Upper lobe of left lung (tissue), 6 donors: Measurements from ENCODE around the gene TMEM54. TPM values are rescaled to one million over a fixed set of nuclear protein-coding genes. Genes with fewer than 3 reads are reported as not detected.

Source experiments
- ATAC-seq, 2 donors: fragments of 200-7000 bp; cut with Tn5 transposase; one replicate each; pipeline ENCODE4 v1.9.1; 2022; ENCODE audit warnings: mild to moderate bottlenecking in 2 of 2, moderate library complexity in 2 of 2; ENCODE audit not compliant: low FRiP score in 2 of 2
- DNase-seq, 2 donors: peaks; one replicate each; pipeline ENCODE4 v3.0.0-alpha.2; 2019 to 2020
- H3K27ac ChIP-seq, 4 donors: fragments of 200-600 bp; sonication (generic); one replicate each; pipeline ENCODE4 v1.5.1; 2016 to 2019
- H3K27me3 ChIP-seq, 4 donors: fragments of 200-600 bp; sonication (generic); one replicate each; pipeline ENCODE4 v1.5.1; 2017 to 2019
- H3K36me3 ChIP-seq, 4 donors: fragments of 200-600 bp; sonication (generic); one replicate each; pipeline ENCODE4 v1.5.1; 2016 to 2019
- H3K4me1 ChIP-seq, 4 donors: fragments of 200-600 bp; sonication (generic); one replicate each; pipeline ENCODE4 v1.5.1; 2018 to 2019
- H3K4me3 ChIP-seq, 4 donors: fragments of 200-600 bp; sonication (generic); one replicate each; pipeline ENCODE4 v1.5.1; 2017 to 2019; ENCODE audit warnings: mild to moderate bottlenecking in 2 of 4, moderate library complexity in 1 of 4
- H3K9me3 ChIP-seq, 4 donors: fragments of 200-600 bp; sonication (generic); one replicate each; pipeline ENCODE4 v1.5.1; 2018 to 2019
- CTCF ChIP-seq, 6 experiments: fragments of 450-650 bp in 4 of 6; fragments of 200-600 bp in 2 of 6; sonication (generic) in 2 of 6; IDR thresholded peaks; one replicate each; pipeline ENCODE4 v1.5.1; 2016 to 2019; ENCODE audit warnings: antibody characterized with exemption in 6 of 6
- EP300 ChIP-seq, 4 donors: sonication (generic); formaldehyde crosslinking; IDR thresholded peaks; one replicate each; pipeline ENCODE4 v1.5.1; 2017; ENCODE audit warnings: antibody characterized with exemption in 4 of 4, control low read depth in 2 of 4
- POLR2A ChIP-seq, 4 donors: fragments of 450-650 bp; IDR thresholded peaks; one replicate each; pipeline ENCODE4 v1.5.1; 2016 to 2017; ENCODE audit warnings: antibody characterized with exemption in 4 of 4, mild to moderate bottlenecking in 2 of 4
- POLR2AphosphoS5 ChIP-seq, 2 donors: sonication (generic); formaldehyde crosslinking; IDR thresholded peaks; one replicate each; pipeline ENCODE4 v1.5.1; 2017; ENCODE audit warnings: antibody characterized with exemption in 2 of 2
- WGBS, 2 donors: methylation state at CpG; one replicate each; pipeline ENCODE4 v1.1.5; 2017 to 2018; 5-methylcytosine and 5-hydroxymethylcytosine counted together
- total RNA-seq, 6 donors: library from RNA; depleted of rRNA in 4 of 6; stranded (reverse); fragments of >200 nt in 4 of 6; gene quantifications; one replicate each; pipeline versions ENCODE4 v1.1.0 to v1.2.1, GENCODE V29; 2016 to 2021
- donor health status: DM: no; HTN: no; CAD: no; lungs with moderate emphysema.
- donor health status: DM: no; HTN: yes; CAD: no; lungs with severe emphysema.

TMEM54 gene
- total RNA-seq, 6 donors from 2014 or later = 37.7 to 94.1 (median 58.6) TPM

DNA sequence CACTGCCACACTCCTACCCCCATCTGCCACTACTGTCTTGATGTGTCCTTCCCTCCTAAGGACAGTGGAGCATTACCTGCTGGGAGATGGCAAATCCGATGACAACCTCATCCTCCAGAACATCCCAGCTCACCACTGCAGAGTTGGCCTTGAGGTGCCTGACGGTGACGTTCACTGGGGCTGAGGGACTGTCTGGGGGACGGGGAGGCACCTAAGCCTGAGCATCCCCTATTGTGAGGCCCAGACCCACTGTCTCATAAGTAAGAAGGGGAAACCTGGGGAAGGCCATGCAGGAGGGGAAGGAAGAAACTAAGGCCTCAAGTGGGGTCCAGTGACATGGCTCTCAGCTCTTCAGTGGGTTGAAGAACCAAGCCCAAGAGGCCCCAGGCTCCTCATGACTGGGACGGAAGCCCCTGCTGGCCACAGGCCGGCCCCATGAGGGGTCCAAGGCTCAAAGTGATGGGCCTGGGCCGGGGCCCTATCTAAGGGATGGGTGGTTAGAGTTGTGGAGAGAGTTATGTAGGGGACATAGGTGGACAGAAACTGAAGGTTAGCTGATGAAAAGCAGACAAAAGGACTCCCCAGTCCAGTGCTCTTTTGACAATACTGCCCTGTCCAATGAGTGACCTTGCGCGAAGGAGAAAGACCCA, 32.3 kb downstream of the TMEM54 start:
- H3K9me3 ChIP-seq = no peaks in the 10 kb centered on the region
- H3K27ac ChIP-seq = no peak overlapping the region
- peaks cover 0 to 16% (median 7%) of the 10 kb centered on the region in 4 donors for H3K27me3 ChIP-seq
- 93 to 97% methylated on average over 9 of the region's 9 CpGs for WGBS, 2 donors
- H3K4me1 ChIP-seq = peaks cover 13 to 29% (median 16%) of the 10 kb centered on the region in 4 donors
- DNase-seq (no peak), ATAC-seq (no peak)
- H3K4me3 ChIP-seq = no peak overlapping the region
- no peak for TF ChIP-seq EP300 (IDR thresholded peaks at IDR 0.05)
- TF ChIP-seq POLR2A (IDR thresholded peaks at IDR 0.05) = no peak
- TF ChIP-seq POLR2AphosphoS5 (IDR thresholded peaks at IDR 0.05) = no peak
- no peak for TF ChIP-seq CTCF (IDR thresholded peaks at IDR 0.05)
- peaks cover 0 to 3% (median 0%) of the 10 kb centered on the region in 4 donors for H3K36me3 ChIP-seq

- DNase-seq = no peak
- peaks cover 0 to 5% (median 2%) of the 10 kb centered on the region in 4 donors for H3K36me3 ChIP-seq
Measured at GRCh38 chr1:32868085-32868484, 33.1 kb downstream of the TMEM54 start.

DNA sequence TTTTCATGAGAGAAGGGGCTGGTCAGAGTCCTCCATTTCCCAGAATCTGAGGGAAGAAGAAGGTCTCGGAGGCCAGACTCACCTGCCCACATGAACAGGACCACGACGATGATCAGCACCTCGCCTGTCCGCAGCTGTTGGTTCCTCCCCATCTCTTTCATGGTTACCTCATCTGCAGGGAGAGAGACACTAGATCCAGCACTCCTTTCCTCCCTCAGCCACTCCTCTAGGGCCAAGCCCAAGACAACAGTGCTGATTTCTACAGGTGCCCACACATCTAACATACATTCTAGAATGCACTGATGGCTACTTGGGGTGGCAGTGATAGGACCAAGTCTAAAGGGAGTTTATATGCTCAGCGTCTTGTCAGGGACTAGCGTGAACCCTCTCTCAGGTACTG, 33.5 kb downstream of the TMEM54 start:
- H3K27ac ChIP-seq = no peak overlapping the region
- peaks cover 0 to 16% (median 7%) of the 10 kb centered on the region in 4 donors for H3K27me3 ChIP-seq
- no peak for ATAC-seq
- no peak for DNase-seq
- H3K4me1 ChIP-seq = peaks cover 12 to 26% (median 14%) of the 10 kb centered on the region in 4 donors
- no peak for TF ChIP-seq EP300 (IDR thresholded peaks at IDR 0.05)
- no peaks in the 10 kb centered on the region for H3K9me3 ChIP-seq
- peaks cover 0 to 8% (median 2%) of the 10 kb centered on the region in 4 donors for H3K36me3 ChIP-seq
- WGBS, 2 donors = 90 to 93% methylated on average over 5 to 7 of the region's 7 CpGs
- no peak overlapping the region for H3K4me3 ChIP-seq

More at GRCh38 chr1:32868085-32868484, 33.1 kb downstream of the TMEM54 start:
- Histone ChIP-seq H3K27me3 (peaks cover 0 to 16% (median 7%) of the 10 kb centered on the region in 4 donors), H3K9me3 (no peaks in the 10 kb centered on the region), H3K4me3 (no peak overlapping the region), H3K4me1 (peaks cover 13 to 29% (median 16%) of the 10 kb centered on the region in 4 donors), H3K27ac (no peak overlapping the region)
- WGBS, 2 donors = 88 to 95% methylated on average over 12 to 13 of the region's 13 CpGs
- ATAC-seq = no peak
- no peak for TF ChIP-seq POLR2AphosphoS5 (IDR thresholded peaks at IDR 0.05)
- TF ChIP-seq CTCF (IDR thresholded peaks at IDR 0.05) = no peak
- no peak for TF ChIP-seq POLR2A (IDR thresholded peaks at IDR 0.05)
- TF ChIP-seq EP300 (IDR thresholded peaks at IDR 0.05) = no peak

DNA sequence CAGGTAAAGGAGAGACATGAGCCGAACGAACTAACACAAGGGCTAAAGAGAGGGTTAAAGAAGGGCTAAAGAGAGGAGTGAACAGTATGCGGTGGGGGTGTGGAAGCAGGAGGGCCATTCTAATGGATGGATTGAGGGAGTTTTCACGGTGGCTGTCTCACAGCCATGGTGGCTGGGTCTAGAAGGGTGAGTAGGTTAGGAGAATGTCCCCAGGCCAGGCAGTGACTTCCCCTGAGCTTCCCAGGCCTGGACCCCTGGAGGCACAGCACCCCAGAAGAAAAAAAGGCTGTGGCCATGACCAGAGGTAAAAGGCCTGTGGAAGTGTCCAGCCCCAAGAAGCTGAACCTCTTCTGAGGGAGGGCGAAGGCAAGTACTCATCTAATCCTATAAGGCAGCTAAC, 34.0 kb downstream of the TMEM54 start:
- Histone ChIP-seq H3K27ac (no peak overlapping the region), H3K4me1 (peaks cover 8 to 21% (median 11%) of the 10 kb centered on the region in 4 donors), H3K4me3 (no peak overlapping the region), H3K27me3 (peaks cover 0 to 16% (median 5%) of the 10 kb centered on the region in 4 donors), H3K36me3 (peaks cover 0 to 8% (median 2%) of the 10 kb centered on the region in 4 donors), H3K9me3 (no peaks in the 10 kb centered on the region)
- WGBS, 2 donors = 90 to 94% methylated on average over 5 of the region's 5 CpGs
- TF ChIP-seq POLR2AphosphoS5 (IDR thresholded peaks at IDR 0.05) (no peak), CTCF (IDR thresholded peaks at IDR 0.05) (no peak), EP300 (IDR thresholded peaks at IDR 0.05) (no peak), POLR2A (IDR thresholded peaks at IDR 0.05) (no peak)
- ATAC-seq (no peak), DNase-seq (no peak)

GRCh38 chr1:32865639-32866405, 35.4 kb downstream of the TMEM54 start:
- Histone ChIP-seq H3K36me3 (peaks cover 0 to 8% (median 2%) of the 10 kb centered on the region in 4 donors), H3K4me1 (peaks cover 6 to 12% (median 8%) of the 10 kb centered on the region in 4 donors), H3K4me3 (no peak overlapping the region), H3K27ac (no peak overlapping the region), H3K27me3 (peaks cover 0 to 7% (median 4%) of the 10 kb centered on the region in 4 donors), H3K9me3 (no peaks in the 10 kb centered on the region)
- WGBS, 2 donors = 40 to 63% methylated on average over 3 of the region's 3 CpGs
- ATAC-seq (no peak), DNase-seq (no peak)
- TF ChIP-seq POLR2A (IDR thresholded peaks at IDR 0.05) (no peak), CTCF (IDR thresholded peaks at IDR 0.05) (no peak), EP300 (IDR thresholded peaks at IDR 0.05) (no peak)
